Astrocyte of the hippocampus (primary cell): ENCODE measurements around the gene FAM219B.
"Not testable (repeated sequence)": the region's sequence is repeated elsewhere in the genome, so short reads cannot be mapped to it uniquely, and the experiment has no call there.

Experiments
- DNase-seq: peaks from one replicate; pipeline ENCODE4 v3.0.0; 2011; ENCODE audit warnings: low read depth, low spot score

Gene FAM219B

GRCh38 chr15:74906450-74907162, at the start of gene FAM219B:
FAM219B (minus strand) TSS chr15:74906851; CDS start chr15:74906800, 51 bp downstream.
- DNase-seq = peak; percentile 94

GRCh38 chr15:74955796-74956647, 49.4 kb upstream of the FAM219B start:
- DNase-seq = peak; percentile 71

DNA sequence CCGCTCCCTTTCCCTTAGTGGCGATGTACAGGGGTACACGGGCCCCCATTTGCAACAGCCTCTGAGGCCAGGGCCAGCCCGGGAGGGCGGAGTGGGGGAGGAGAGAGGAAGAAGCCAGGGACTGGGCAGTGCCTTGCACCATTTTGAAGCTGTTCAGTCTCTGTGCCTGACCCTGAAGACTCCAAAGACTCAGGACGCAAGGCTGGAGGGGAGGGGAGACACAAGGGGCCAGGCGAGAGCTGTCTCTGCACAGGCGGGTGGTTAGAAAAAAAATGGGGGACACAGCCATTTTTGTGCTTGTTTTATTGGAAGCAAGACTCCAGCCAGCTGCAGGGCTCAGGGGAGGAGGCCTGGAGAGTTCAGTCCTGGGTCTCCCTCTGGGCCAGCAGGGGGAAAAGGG, 48.4 kb upstream of the FAM219B start:
- DNase-seq = no peak

GRCh38 chr15:74954515-74954914, 47.9 kb upstream of the FAM219B start:
- DNase-seq = peak; percentile 56

DNA sequence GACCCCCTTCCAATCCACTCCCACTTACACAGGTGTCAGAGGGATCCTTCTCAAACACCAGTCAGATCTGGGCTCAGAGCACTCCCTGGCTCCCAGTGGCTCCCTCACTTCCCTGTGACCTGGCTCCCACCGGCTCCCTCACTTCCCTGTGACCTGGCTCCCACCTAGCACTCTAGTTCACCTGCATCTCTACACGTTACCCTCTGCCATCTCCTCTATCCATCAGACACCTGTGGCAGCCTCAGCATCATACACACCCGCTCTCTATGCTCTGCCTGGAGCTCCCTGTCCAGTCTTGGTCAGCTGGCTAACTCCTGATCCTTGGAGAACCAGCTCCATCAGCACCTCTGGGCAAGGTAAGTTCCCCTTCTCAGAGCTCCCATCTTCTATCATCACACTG, 44.4 kb upstream of the FAM219B start:
- DNase-seq = no peak

GRCh38 chr15:74950078-74950908, 43.6 kb upstream of the FAM219B start:
- peak; percentile 88 for DNase-seq

- peak; percentile 99 for DNase-seq
Measured at GRCh38 chr15:74937590-74938371, 31.1 kb upstream of the FAM219B start, which contains the start of gene COX5A. COX5A (minus strand) TSS chr15:74938073; CDS start chr15:74938014, 59 bp downstream.

DNA sequence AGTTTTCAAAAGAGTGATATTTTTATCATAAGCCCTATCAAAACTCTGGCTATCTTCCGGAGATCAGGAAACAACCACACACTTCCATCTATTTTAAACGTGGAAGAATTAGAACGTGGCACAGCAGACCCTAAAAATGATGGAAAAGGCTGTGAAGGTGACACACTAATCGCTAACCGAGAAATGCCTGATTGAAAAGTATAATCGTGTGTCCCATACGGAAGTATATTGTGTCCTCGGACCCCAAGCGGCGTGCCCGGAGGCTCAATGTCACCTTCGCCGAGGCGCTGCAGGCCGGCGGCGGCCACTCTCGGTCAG, 30.6 kb upstream of the FAM219B start:
- peak; percentile 33 for DNase-seq

DNA sequence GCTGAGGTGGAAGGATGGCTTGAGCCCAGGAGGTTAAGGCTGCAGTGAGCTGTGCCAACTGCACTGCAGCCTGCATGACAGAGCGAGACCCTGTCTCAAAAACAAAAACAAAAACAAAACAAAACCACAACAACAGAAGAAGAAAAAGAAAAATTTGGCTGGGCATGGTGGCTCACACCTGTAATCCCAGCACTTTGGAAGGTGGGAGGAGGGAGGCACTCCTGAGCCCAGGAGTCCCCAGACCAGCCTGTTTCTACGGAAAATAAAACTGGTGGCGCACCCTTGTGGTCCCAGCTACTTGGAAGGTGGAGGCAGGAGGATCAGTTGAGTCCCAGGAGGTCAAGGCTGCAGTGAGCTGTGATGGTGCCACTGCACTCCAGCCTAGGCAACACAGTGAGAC, 28.5 kb upstream of the FAM219B start:
- not testable (repeated sequence) for DNase-seq

GRCh38 chr15:74933573-74933972, 26.9 kb upstream of the FAM219B start:
- DNase-seq = no peak

- DNase-seq = no peak
Measured at GRCh38 chr15:74928771-74929198, 22.1 kb upstream of the FAM219B start.

- no peak for DNase-seq
Measured at GRCh38 chr15:74924525-74924924, 17.9 kb upstream of the FAM219B start.

DNA sequence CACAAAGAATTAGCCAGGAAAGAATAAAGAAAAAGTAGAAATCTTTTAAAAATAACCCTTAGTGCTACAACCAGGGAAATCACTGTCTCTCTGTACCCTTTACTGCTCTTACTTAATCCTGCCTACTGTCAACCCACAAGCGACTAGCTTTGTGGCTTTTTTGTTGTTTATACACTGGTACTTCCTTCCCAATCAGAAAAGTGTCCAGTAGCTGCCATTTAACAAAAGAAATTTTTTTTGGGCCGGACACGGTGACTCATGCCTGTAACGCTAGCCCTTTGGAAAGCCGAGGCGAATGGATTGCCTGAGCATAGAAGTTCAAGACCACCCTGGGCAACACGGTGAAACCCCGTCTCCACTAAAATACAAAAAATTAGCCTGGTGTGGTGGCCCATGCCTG, 13.8 kb upstream of the FAM219B start:
- peak; percentile 66 for DNase-seq

- DNase-seq = no peak
Measured at GRCh38 chr15:74917676-74918075, 11.0 kb upstream of the FAM219B start.

- DNase-seq = not testable (repeated sequence)
Measured at GRCh38 chr15:74913799-74914198, 7.1 kb upstream of the FAM219B start.

DNA sequence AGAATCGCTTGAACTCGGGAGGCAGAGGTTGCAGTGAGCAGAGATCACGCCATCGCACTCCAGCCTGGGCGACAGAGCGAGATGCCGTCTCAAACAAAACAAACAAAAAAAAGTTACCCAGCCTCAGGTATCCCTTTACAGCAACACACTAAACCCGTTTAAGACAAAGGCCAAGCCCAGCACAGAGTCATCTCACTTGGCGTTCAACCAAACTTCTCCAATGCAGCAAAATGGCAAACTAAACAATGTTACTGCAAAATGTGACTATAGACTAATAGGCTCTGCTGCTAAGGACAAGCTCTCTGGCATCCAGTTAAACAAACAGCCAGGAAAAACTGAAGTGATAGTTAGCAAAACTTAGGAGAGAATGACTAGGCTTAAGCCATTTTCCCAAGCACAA, 6.4 kb upstream of the FAM219B start:
- DNase-seq = peak; percentile 28

GRCh38 chr15:74908635-74909034, 2.0 kb upstream of the FAM219B start:
- no peak for DNase-seq

- DNase-seq = no peak
Measured at GRCh38 chr15:74907163-74907870, 666 bp upstream of the FAM219B start.

DNA sequence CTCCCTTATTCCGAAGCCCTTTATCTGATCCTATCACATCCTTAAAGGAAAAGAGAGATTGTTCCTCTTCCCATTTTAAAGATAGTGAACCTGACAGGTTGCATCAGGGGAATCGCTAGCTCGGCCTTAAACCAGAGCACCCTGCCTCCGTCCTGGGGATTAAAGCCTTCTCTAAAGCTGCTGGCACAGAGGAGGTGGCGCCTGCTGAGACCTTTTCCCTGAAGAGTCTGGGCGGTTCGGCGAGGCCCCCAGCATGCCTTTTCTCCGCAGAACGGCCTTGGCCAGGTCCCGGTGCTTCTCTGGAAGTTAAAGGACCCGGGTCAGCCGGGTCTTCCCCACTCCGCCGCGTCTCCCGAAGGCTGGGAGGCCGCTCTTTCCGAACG, 593 bp downstream of the FAM219B start:
- peak; percentile 61 for DNase-seq

GRCh38 chr15:74904190-74904805, 2.4 kb downstream of the FAM219B start:
- no peak for DNase-seq
